Smooth muscle cell (in vitro differentiated cells): Measurements from ENCODE around the gene ARIH1. TPM values are rescaled to one million over a fixed set of nuclear protein-coding genes. Genes with fewer than 3 reads are reported as not detected.

Experiments used
- DNase-seq: peaks from one replicate; lab custom pipeline; 2025; ENCODE audit not compliant: unreplicated experiment; lab: John Stamatoyannopoulos, UW
- H2AFZ ChIP-seq: fragments of 200-600 bp; sonication (generic); 2 replicates; pipeline ENCODE4 v1.6.0; 2016; ENCODE audit warnings: antibody characterized with exemption, low read depth, mild to moderate bottlenecking
- H3F3A ChIP-seq: fragments of 200-600 bp; sonication (generic); 2 replicates; pipeline ENCODE4 v1.6.0; 2017; ENCODE audit warnings: antibody characterized with exemption, low read depth
- H3K27ac ChIP-seq: fragments of 200-600 bp; sonication (generic); 2 replicates; pipeline ENCODE4 v1.5.1; 2016; ENCODE audit warnings: low read depth, mild to moderate bottlenecking
- H3K27me3 ChIP-seq: fragments of 200-600 bp; sonication (generic); 2 replicates; pipeline ENCODE4 v1.6.1; 2016; ENCODE audit warnings: low read depth, mild to moderate bottlenecking
- H3K36me3 ChIP-seq: fragments of 200-600 bp; sonication (generic); 2 replicates; pipeline ENCODE4 v1.5.1; 2016; ENCODE audit warnings: low read depth
- H3K4me1 ChIP-seq: fragments of 200-600 bp; sonication (generic); 2 replicates; pipeline ENCODE4 v1.5.1; 2016; ENCODE audit warnings: low read depth
- H3K4me2 ChIP-seq: fragments of 200-600 bp; sonication (generic); 2 replicates; pipeline ENCODE4 v1.6.0; 2016; ENCODE audit warnings: mild to moderate bottlenecking
- H3K4me3 ChIP-seq: fragments of 200-600 bp; sonication (generic); 2 replicates; pipeline ENCODE4 v1.5.1; 2016; ENCODE audit warnings: mild to moderate bottlenecking
- H3K79me2 ChIP-seq: fragments of 200-600 bp; sonication (generic); 2 replicates; pipeline ENCODE4 v1.6.0; 2016; ENCODE audit warnings: low read depth, mild to moderate bottlenecking
- H3K9ac ChIP-seq: fragments of 200-600 bp; sonication (generic); 2 replicates; pipeline ENCODE4 v1.6.0; 2016; ENCODE audit warnings: low read depth
- H3K9me3 ChIP-seq: fragments of 200-600 bp; sonication (generic); replicated peaks from 2 replicates; pipeline ENCODE4 v1.5.1; 2016; ENCODE audit warnings: low read depth
- H4K20me1 ChIP-seq: fragments of 200-600 bp; sonication (generic); 2 replicates; pipeline ENCODE4 v1.6.0; 2016; ENCODE audit warnings: low read depth
- WGBS: methylation state at CpG from one replicate; pipeline ENCODE4 v1.1.7; 2016; ENCODE audit warnings: low lambda C conversion rate; 5-methylcytosine and 5-hydroxymethylcytosine counted together
- polyA plus RNA-seq: library from polyadenylated mRNA; unstranded; fragments of >200 nt; fragmentation: Nextera tagmentation; extraction: Ambion mirVana; gene quantifications from 2 replicates; pipeline ENCODE4 v1.2.1, GENCODE V29; 2016
- total RNA-seq: library from RNA; depleted of rRNA; stranded (reverse); fragments of >200 nt; gene quantifications from 2 replicates; pipeline ENCODE4 v1.2.3, GENCODE V29; 2014
- TF ChIP-seq, protein P1 (sequence below): fragments of 200-600 bp; sonication (generic); IDR thresholded peaks from 2 replicates; pipeline ENCODE4 v1.5.1; 2017; ENCODE audit warnings: borderline replicate concordance, mild to moderate bottlenecking, antibody characterized with exemption; ENCODE audit not compliant: insufficient read depth, poor library complexity, severe bottlenecking

ARIH1 gene
- total and polyA plus RNA-seq, 2 experiments from 2014 or later = 54.3 to 96.3 TPM

DNA sequence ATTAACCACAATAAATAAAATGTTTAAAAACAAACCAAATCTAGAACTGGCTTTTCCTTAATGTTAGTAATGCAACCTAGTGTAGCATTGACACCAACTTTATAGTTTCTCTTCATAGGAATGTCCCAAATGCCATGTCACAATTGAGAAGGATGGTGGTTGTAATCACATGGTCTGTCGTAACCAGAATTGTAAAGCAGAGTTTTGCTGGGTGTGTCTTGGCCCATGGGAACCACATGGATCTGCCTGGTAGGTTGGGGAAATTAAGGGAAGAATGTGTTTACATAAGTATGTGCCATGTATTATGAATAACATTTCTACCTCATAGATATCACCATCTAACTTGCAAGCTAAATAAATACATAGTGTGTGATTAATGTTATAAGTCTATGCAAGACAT, 95.9 kb downstream of the ARIH1 start:
- Histone ChIP-seq H3K27ac (no peak overlapping the region), H3K9ac (no peak overlapping the region), H3K4me2 (no peak overlapping the region), H3K9me3 (no peaks in the 10 kb centered on the region), H3K79me2 (peaks cover 23% of the 10 kb centered on the region), H3K36me3 (peaks cover 36% of the 10 kb centered on the region), H4K20me1 (peaks cover 67% of the 10 kb centered on the region), H2AFZ (no peak overlapping the region), H3K4me3 (no peak overlapping the region), H3K27me3 (no peaks in the 10 kb centered on the region), H3K4me1 (no peaks in the 10 kb centered on the region), H3F3A (peaks cover 9% of the 10 kb centered on the region)
- 97% methylated on average over 1 of the region's 1 CpG for WGBS
- DNase-seq = no peak
- TF ChIP-seq, protein P1, sequence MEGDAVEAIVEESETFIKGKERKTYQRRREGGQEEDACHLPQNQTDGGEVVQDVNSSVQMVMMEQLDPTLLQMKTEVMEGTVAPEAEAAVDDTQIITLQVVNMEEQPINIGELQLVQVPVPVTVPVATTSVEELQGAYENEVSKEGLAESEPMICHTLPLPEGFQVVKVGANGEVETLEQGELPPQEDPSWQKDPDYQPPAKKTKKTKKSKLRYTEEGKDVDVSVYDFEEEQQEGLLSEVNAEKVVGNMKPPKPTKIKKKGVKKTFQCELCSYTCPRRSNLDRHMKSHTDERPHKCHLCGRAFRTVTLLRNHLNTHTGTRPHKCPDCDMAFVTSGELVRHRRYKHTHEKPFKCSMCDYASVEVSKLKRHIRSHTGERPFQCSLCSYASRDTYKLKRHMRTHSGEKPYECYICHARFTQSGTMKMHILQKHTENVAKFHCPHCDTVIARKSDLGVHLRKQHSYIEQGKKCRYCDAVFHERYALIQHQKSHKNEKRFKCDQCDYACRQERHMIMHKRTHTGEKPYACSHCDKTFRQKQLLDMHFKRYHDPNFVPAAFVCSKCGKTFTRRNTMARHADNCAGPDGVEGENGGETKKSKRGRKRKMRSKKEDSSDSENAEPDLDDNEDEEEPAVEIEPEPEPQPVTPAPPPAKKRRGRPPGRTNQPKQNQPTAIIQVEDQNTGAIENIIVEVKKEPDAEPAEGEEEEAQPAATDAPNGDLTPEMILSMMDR = no peak

- no peak for DNase-seq
- no peaks in the 10 kb centered on the region for H3K79me2 ChIP-seq
- H2AFZ ChIP-seq = no peak overlapping the region
- H4K20me1 ChIP-seq = peaks cover 41% of the 10 kb centered on the region
- TF ChIP-seq, protein P1 = no peak
- 96% methylated on average over 3 of the region's 3 CpGs for WGBS
- H3K9ac ChIP-seq = no peak overlapping the region
- peaks cover 48% of the 10 kb centered on the region for H3K36me3 ChIP-seq
- no peak overlapping the region for H3K4me2 ChIP-seq
- H3K27ac ChIP-seq = no peak overlapping the region
- H3F3A ChIP-seq = peaks cover 6% of the 10 kb centered on the region
- no peaks in the 10 kb centered on the region for H3K27me3 ChIP-seq
- no peaks in the 10 kb centered on the region for H3K4me1 ChIP-seq
- H3K9me3 ChIP-seq = no peaks in the 10 kb centered on the region
- H3K4me3 ChIP-seq = no peak overlapping the region
These were observed 105.7 kb downstream of the ARIH1 start for GRCh38 chr15:72579814-72580213.

- Histone ChIP-seq H3K4me3 (no peak overlapping the region), H3K27me3 (no peaks in the 10 kb centered on the region), H3K9me3 (no peaks in the 10 kb centered on the region), H3K79me2 (no peaks in the 10 kb centered on the region), H3K4me1 (no peaks in the 10 kb centered on the region), H3K27ac (no peak overlapping the region), H3K9ac (no peak overlapping the region), H2AFZ (no peak overlapping the region), H3K36me3 (peaks cover 28% of the 10 kb centered on the region), H4K20me1 (peaks cover 46% of the 10 kb centered on the region), H3K4me2 (no peak overlapping the region), H3F3A (peaks cover 3% of the 10 kb centered on the region)
- 88% methylated on average over 4 of the region's 4 CpGs for WGBS
- DNase-seq = no peak
- TF ChIP-seq, protein P1 = no peak
These were observed 109.9 kb downstream of the ARIH1 start for GRCh38 chr15:72584006-72584405.

- DNase-seq = no peak
- Histone ChIP-seq H3K9ac (no peak overlapping the region), H3K27ac (no peak overlapping the region)
These were observed 110.9 kb downstream of the ARIH1 start for GRCh38 chr15:72585025-72585424.

More at GRCh38 chr15:72585025-72585424, 110.9 kb downstream of the ARIH1 start:
- TF ChIP-seq, protein P1 = no peak
- WGBS = 96% methylated on average over 2 of the region's 2 CpGs
- Histone ChIP-seq H3F3A (peaks cover 3% of the 10 kb centered on the region), H2AFZ (no peak overlapping the region), H3K4me3 (no peak overlapping the region), H3K79me2 (no peaks in the 10 kb centered on the region), H3K36me3 (peaks cover 27% of the 10 kb centered on the region), H3K9me3 (no peaks in the 10 kb centered on the region), H3K27me3 (no peaks in the 10 kb centered on the region), H3K4me2 (no peak overlapping the region), H3K4me1 (no peaks in the 10 kb centered on the region), H4K20me1 (peaks cover 44% of the 10 kb centered on the region)
